DND-41 (cell line): ENCODE results near the gene FGFR3.

ENCODE experiments used
- ATAC-seq: fragments of 200-7000 bp; cut with Tn5 transposase; 3 replicates; pipeline ENCODE4 v1.9.1; 2021; ENCODE audit warnings: low read depth; ENCODE audit not compliant: insufficient read depth
- DNase-seq: peaks from one replicate; pipeline ENCODE4 v3.0.0-alpha.2; 2020
- H2AFZ ChIP-seq: 2 replicates; pipeline ENCODE4 v1.6.0; 2012; ENCODE audit warnings: low read depth, low read length
- H3K27ac ChIP-seq: 2 replicates; pipeline ENCODE4 v1.5.1; 2012; ENCODE audit warnings: low read length, inconsistent platforms
- H3K27me3 ChIP-seq: fragments of 200-600 bp; sonication (generic); 2 replicates; pipeline ENCODE4 v1.6.0; 2012; ENCODE audit warnings: low read length, mild to moderate bottlenecking, inconsistent platforms; ENCODE audit not compliant: insufficient read depth, poor library complexity
- H3K36me3 ChIP-seq: 2 replicates; pipeline ENCODE4 v1.5.1; 2012; ENCODE audit warnings: low read length, inconsistent platforms; ENCODE audit not compliant: insufficient read depth
- H3K4me1 ChIP-seq: 2 replicates; pipeline ENCODE4 v1.5.1; 2012; ENCODE audit warnings: mild to moderate bottlenecking, low read length; ENCODE audit not compliant: insufficient read depth
- H3K4me2 ChIP-seq: 2 replicates; pipeline ENCODE4 v1.6.0; 2012; ENCODE audit warnings: mild to moderate bottlenecking, moderate library complexity, low read length, inconsistent platforms; ENCODE audit not compliant: insufficient read depth
- H3K4me3 ChIP-seq, 2 experiments: fragments of 200-600 bp in 1 of 2; shearing (Covaris generic) in 1 of 2; 2 replicates each; pipeline ENCODE4 v1.5.1; 2012 to 2016; ENCODE audit warnings: inconsistent platforms in 2 of 2, low read length in 2 of 2, mild to moderate bottlenecking in 2 of 2, low read depth in 1 of 2, moderate library complexity in 1 of 2
- H3K79me2 ChIP-seq: 2 replicates; pipeline ENCODE4 v1.6.0; 2012; ENCODE audit warnings: low read length, inconsistent platforms; ENCODE audit not compliant: insufficient read depth
- H3K9ac ChIP-seq: 2 replicates; pipeline ENCODE4 v1.6.0; 2012; ENCODE audit warnings: low read depth, mild to moderate bottlenecking, inconsistent platforms, low read length, moderate library complexity
- H3K9me3 ChIP-seq: 2 replicates; pipeline ENCODE4 v1.5.1; 2012; ENCODE audit warnings: low read length, moderate library complexity, mild to moderate bottlenecking, inconsistent platforms; ENCODE audit not compliant: insufficient read depth, severe bottlenecking
- H4K20me1 ChIP-seq: 2 replicates; pipeline ENCODE4 v1.6.0; 2012; ENCODE audit warnings: low read length; ENCODE audit not compliant: insufficient read depth
- CTCF ChIP-seq: IDR thresholded peaks from 2 replicates; pipeline ENCODE4 v1.5.1; 2012; ENCODE audit warnings: borderline replicate concordance, low read length, moderate library complexity, mild to moderate bottlenecking; ENCODE audit not compliant: poor library complexity, severe bottlenecking; ENCODE audit errors: extremely low read depth
- EZH2 ChIP-seq: IDR thresholded peaks from 3 replicates; pipeline ENCODE4 v1.6.1; 2012; ENCODE audit warnings: borderline replicate concordance, low read depth, mild to moderate bottlenecking, moderate library complexity, low read length, inconsistent platforms; ENCODE audit not compliant: severe bottlenecking

Gene FGFR3

GRCh38 chr4:1744552-1744951 is 48.5 kb upstream of the FGFR3 start:
- no peak overlapping the region for H3K9ac ChIP-seq
- H3K4me1 ChIP-seq = peaks cover 6% of the 10 kb centered on the region
- no peak overlapping the region for H3K27ac ChIP-seq
- ATAC-seq = no peak
- H3K36me3 ChIP-seq = peaks cover 55% of the 10 kb centered on the region
- no peak overlapping the region for H3K4me3 ChIP-seq
- H4K20me1 ChIP-seq = peaks cover 48% of the 10 kb centered on the region
- no peaks in the 10 kb centered on the region for H3K27me3 ChIP-seq
- no peaks in the 10 kb centered on the region; the same call in 1 of the 2 replicates for H3K79me2 ChIP-seq
- TF ChIP-seq CTCF = no peak
- TF ChIP-seq EZH2 = no peak
- H2AFZ ChIP-seq = no peak overlapping the region
- no peaks in the 10 kb centered on the region for H3K9me3 ChIP-seq
- no peak overlapping the region for H3K4me2 ChIP-seq
- no peak for DNase-seq

DNA sequence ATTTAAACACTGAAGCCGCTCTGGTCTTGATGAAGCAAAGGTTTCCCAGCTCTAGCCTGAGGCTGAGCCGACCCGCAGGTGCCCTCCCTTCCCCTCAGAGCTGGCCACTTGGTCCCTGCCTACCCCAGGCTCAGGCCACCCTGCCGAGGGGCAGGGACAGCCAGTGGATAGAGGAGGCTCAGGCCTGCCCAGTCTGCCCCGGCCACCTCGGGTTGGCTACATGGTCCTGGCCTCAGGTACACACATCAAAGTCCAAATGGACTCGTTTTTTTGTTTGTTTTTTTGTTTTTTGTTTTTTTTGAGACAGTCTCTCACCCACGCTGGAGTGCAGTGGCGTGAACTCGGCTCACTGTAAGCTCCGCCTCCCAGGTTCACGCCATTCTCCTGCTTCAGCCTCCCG is 47.9 kb upstream of the FGFR3 start:
- no peaks in the 10 kb centered on the region; the same call in 1 of the 2 replicates for H3K79me2 ChIP-seq
- TF ChIP-seq CTCF (no peak), EZH2 (no peak)
- H2AFZ ChIP-seq = no peak overlapping the region
- H3K27ac ChIP-seq = no peak overlapping the region
- H3K36me3 ChIP-seq = peaks cover 49% of the 10 kb centered on the region
- H3K4me1 ChIP-seq = peaks cover 6% of the 10 kb centered on the region
- H3K9ac ChIP-seq = no peak overlapping the region
- no peak for ATAC-seq
- H3K27me3 ChIP-seq = no peaks in the 10 kb centered on the region
- no peak for DNase-seq
- H4K20me1 ChIP-seq = peaks cover 45% of the 10 kb centered on the region
- H3K4me3 ChIP-seq = no peak overlapping the region
- no peak overlapping the region for H3K4me2 ChIP-seq
- H3K9me3 ChIP-seq = no peaks in the 10 kb centered on the region

DNA sequence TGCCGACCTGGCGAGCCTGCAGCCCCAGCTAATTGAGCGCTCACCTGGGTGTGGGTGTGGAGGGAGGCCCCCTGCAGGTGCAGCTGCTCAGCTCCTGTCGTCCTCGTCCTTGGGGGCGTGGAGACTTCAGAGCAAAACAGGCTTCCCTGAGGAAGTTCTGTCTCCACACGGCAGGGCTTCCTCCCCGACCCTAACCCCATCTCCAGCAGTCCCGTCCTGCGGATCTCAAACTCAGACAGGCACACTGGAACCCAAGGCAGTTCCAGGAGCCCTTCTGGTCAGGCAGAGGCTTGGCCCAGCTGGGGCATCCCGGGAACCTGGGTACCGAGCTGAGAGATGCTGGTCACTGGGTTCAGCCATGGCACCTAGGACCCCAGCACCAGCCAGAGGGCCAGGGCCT is 47.4 kb upstream of the FGFR3 start:
- Histone ChIP-seq H3K36me3 (peaks cover 44% of the 10 kb centered on the region), H3K9ac (no peak overlapping the region), H3K27me3 (no peaks in the 10 kb centered on the region), H3K9me3 (no peaks in the 10 kb centered on the region), H3K27ac (no peak overlapping the region), H3K4me2 (no peak overlapping the region), H2AFZ (no peak overlapping the region), H3K4me1 (peaks cover 6% of the 10 kb centered on the region), H3K79me2 (no peaks in the 10 kb centered on the region; the same call in 1 of the 2 replicates), H3K4me3 (no peak overlapping the region), H4K20me1 (peaks cover 45% of the 10 kb centered on the region)
- DNase-seq (no peak), ATAC-seq (no peak)
- no peak for TF ChIP-seq EZH2
- TF ChIP-seq CTCF = no peak

- H4K20me1 ChIP-seq = peaks cover 40% of the 10 kb centered on the region
- H3K4me1 ChIP-seq = peaks cover 6% of the 10 kb centered on the region
- no peaks in the 10 kb centered on the region for H3K27me3 ChIP-seq
- no peak overlapping the region for H2AFZ ChIP-seq
- no peaks in the 10 kb centered on the region for H3K9me3 ChIP-seq
- DNase-seq (peak; percentile 67), ATAC-seq (peak; percentile 38)
- H3K36me3 ChIP-seq = peaks cover 38% of the 10 kb centered on the region
- H3K4me2 ChIP-seq = no peak overlapping the region
- H3K9ac ChIP-seq = no peak overlapping the region
- no peak overlapping the region for H3K27ac ChIP-seq
- TF ChIP-seq CTCF = peak; percentile 57
- TF ChIP-seq EZH2 = no peak
- no peaks in the 10 kb centered on the region; the same call in 1 of the 2 replicates for H3K79me2 ChIP-seq
- no peak overlapping the region for H3K4me3 ChIP-seq
Measured at GRCh38 chr4:1746265-1746691, 46.8 kb upstream of the FGFR3 start.
